ENCODE results near the gene CEMIP2.

DNA sequence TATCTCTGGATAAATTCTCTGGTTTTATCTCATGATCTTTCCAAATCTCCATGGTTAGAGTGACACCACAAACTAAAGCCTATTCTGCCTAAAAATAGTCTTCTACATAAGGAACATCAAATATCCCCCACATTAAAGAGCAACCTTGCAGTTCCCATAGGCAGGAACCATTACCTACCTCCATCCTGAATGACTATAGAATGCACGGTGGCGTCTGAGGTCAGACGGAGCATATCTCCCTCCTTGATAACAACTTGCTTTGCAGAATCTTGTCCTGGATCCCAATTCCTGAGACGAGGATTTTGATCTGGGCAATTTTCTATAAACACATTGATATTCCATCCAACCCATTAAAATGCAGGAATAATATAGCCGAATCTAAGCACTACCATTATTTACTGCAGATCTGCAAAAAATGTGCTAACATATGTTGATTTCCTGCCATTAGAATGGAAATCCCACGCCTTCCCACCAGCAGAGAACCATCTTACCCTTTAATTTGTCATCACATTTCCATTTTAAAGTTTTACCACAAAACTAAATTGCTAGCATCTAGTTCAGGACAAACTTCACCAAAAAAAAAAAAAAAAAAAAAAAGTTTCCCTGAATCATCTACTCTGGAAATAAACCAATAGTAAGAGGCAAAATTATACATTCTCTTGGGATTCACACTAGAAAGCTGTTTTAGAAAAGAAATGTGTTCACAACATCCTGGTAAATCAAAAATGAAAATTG is 22.1 kb downstream of the CEMIP2 start:
- TF ChIP-seq, protein P1, sequence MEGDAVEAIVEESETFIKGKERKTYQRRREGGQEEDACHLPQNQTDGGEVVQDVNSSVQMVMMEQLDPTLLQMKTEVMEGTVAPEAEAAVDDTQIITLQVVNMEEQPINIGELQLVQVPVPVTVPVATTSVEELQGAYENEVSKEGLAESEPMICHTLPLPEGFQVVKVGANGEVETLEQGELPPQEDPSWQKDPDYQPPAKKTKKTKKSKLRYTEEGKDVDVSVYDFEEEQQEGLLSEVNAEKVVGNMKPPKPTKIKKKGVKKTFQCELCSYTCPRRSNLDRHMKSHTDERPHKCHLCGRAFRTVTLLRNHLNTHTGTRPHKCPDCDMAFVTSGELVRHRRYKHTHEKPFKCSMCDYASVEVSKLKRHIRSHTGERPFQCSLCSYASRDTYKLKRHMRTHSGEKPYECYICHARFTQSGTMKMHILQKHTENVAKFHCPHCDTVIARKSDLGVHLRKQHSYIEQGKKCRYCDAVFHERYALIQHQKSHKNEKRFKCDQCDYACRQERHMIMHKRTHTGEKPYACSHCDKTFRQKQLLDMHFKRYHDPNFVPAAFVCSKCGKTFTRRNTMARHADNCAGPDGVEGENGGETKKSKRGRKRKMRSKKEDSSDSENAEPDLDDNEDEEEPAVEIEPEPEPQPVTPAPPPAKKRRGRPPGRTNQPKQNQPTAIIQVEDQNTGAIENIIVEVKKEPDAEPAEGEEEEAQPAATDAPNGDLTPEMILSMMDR (conservative IDR thresholded peaks at IDR 0.05): no peak
- TF ChIP-seq ZFX (IDR thresholded peaks at IDR 0.05): no peak

All from C4-2B (cell line).